ENCODE results near the gene GSTT2B.
A peak's percentile ranks its signal among the peaks of the same experiment; 100 is the strongest.
"Not testable (repeated sequence)": the region's sequence is repeated elsewhere in the genome, so short reads cannot be mapped to it uniquely, and the experiment has no call there.

GSTT2B gene, protein sequence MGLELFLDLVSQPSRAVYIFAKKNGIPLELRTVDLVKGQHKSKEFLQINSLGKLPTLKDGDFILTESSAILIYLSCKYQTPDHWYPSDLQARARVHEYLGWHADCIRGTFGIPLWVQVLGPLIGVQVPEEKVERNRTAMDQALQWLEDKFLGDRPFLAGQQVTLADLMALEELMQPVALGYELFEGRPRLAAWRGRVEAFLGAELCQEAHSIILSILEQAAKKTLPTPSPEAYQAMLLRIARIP

DNA sequence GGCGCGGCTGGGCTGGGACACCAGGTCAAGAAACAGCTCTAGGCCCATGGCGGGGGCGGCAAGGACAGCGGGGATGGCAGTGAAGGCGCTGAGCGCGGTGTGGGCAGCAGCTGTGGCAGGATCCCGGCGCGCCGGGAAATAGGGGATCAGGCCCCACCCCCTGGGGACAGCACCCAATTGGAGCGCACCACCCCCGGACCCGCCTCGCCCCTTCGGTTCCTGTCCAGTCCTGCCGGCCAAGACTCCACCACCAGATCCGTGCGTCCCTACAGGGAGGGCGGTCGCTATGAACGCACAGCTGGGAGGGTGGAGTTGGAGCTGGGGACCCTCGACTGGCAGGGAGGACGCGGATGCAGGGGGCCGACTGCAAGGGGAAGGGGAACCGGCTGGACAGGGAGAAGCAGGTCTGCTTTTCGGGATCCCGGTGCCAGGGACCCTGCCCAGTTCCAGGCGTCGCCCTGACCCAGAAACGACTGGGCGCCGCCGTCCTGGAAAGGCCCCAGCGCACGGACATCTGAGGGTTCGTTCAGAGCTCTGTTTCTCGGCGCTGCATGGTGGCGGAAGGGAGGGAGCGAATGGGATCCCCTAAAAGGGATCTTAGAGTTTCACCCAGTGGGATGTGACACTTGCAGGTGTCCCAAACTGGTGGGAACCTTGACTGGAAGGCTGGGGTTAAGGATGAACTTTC is at the start of gene GSTT2B:
Gene GSTT2B (minus strand): TSS at position 112 of the 688 bp plus-strand sequence. CDS start 64 bp downstream, at position 48.
- H3F3A ChIP-seq (ENCODE audit: insufficient read depth); H3K9me3 ChIP-seq (ENCODE audit: insufficient read depth, low read length); H2AFZ ChIP-seq (ENCODE audit: low read depth, low read length, severe bottlenecking); H3K4me3 ChIP-seq (ENCODE audit: insufficient read depth, low read length, poor library complexity, severe bottlenecking); H3K79me2 ChIP-seq (ENCODE audit: insufficient read depth, low read length); H3K9ac ChIP-seq (ENCODE audit: low read length); H3K27me3 ChIP-seq (ENCODE audit: low read length); H3K9me2 ChIP-seq (replicated peaks; ENCODE audit: insufficient read depth, low read length); H3K4me2 ChIP-seq (ENCODE audit: low read depth, low read length, poor library complexity, severe bottlenecking); H3K36me3 ChIP-seq (ENCODE audit: low read length); H4K20me1 ChIP-seq (ENCODE audit: low read depth, low read length); H3K27ac ChIP-seq (ENCODE audit: low read depth, low read length): not testable (repeated sequence)

DNA sequence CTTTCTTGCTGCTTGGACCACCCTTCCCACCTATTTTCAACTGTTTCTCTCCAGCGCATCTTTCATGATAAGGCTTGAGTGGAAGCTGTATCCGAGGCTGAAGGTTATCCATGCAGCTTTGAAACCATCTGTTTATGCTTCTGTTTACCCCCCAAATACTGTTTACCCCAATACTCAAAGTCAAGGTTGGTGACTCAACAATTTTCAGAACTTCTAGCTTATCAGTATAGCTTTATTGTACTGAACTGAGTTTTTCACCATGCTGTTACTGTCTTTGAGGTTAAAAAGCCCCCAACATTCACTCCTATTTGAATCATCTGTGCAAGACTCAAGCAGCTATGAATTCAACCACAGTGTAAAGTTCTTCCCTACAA is 49.0 kb upstream of the GSTT2B start:
- TF ChIP-seq, protein P1, sequence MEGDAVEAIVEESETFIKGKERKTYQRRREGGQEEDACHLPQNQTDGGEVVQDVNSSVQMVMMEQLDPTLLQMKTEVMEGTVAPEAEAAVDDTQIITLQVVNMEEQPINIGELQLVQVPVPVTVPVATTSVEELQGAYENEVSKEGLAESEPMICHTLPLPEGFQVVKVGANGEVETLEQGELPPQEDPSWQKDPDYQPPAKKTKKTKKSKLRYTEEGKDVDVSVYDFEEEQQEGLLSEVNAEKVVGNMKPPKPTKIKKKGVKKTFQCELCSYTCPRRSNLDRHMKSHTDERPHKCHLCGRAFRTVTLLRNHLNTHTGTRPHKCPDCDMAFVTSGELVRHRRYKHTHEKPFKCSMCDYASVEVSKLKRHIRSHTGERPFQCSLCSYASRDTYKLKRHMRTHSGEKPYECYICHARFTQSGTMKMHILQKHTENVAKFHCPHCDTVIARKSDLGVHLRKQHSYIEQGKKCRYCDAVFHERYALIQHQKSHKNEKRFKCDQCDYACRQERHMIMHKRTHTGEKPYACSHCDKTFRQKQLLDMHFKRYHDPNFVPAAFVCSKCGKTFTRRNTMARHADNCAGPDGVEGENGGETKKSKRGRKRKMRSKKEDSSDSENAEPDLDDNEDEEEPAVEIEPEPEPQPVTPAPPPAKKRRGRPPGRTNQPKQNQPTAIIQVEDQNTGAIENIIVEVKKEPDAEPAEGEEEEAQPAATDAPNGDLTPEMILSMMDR (IDR thresholded peaks at IDR 0.05; ENCODE audit: insufficient read depth, low read length, poor library complexity, severe bottlenecking), result no peak
- TF ChIP-seq EZH2phosphoT487 (conservative IDR thresholded peaks at IDR 0.05; ENCODE audit: low read length), result no peak
- Histone ChIP-seq H3K27ac (ENCODE audit: low read depth, low read length) (no peak overlapping the region), H3K27me3 (ENCODE audit: low read length) (no peaks in the 10 kb centered on the region), H3K4me2 (ENCODE audit: low read depth, low read length, poor library complexity, severe bottlenecking) (no peak overlapping the region), H3K36me3 (ENCODE audit: low read length) (no peaks in the 10 kb centered on the region), H3K79me2 (ENCODE audit: insufficient read depth, low read length) (peaks cover 27% of the 10 kb centered on the region), H3K9me3 (ENCODE audit: insufficient read depth, low read length) (peaks cover 10% of the 10 kb centered on the region; the same call in 1 of the 2 replicates), H3K9ac (ENCODE audit: low read length) (no peak overlapping the region), H3F3A (ENCODE audit: insufficient read depth) (peaks cover 12% of the 10 kb centered on the region), H3K4me3 (ENCODE audit: insufficient read depth, low read length, poor library complexity, severe bottlenecking) (no peak overlapping the region), H2AFZ (ENCODE audit: low read depth, low read length, severe bottlenecking) (peak overlapping the region; percentile 84), H3K9me2 (replicated peaks; ENCODE audit: insufficient read depth, low read length) (no peaks in the 10 kb centered on the region), H4K20me1 (ENCODE audit: low read depth, low read length) (no peaks in the 10 kb centered on the region)

DNA sequence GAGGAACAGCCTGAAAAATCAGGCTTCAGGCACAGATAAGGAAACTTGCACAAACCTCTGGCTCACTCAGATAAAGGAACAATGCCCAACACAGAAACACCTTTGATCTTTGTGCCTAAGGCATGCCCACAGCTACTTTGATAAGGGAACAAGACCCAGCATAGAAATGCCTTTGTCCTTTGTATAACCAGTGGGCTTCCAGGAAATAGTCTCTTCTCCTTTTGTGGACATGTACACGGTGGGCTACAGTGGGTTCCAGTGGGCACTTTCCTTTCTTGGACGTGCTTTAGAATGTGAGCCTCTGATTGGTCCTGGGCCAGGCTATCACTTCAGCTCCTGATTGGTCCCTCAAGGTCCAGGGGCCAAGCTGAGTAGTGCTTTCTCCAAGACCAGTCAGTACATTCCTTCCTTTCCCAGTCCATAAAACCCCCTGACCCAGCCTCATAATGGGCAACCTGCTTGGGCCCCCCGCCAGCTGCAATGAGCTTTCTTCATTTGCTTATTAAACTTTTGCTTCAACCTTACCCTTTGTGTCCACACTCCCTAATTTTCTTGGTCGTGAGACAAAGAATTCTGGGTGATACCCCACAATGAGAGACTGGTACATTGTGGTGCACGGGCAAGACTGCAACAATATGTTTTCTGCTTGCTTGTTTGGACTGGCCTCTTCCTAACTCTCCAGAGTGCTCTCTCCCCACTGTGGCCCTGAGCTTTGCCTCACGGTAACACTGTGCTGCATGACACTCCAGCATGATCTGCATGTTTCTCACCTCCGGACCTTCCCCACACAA is 48.4 kb upstream of the GSTT2B start:
- H3F3A ChIP-seq (ENCODE audit: insufficient read depth), result peaks cover 12% of the 10 kb centered on the region
- H3K4me3 ChIP-seq (ENCODE audit: insufficient read depth, low read length, poor library complexity, severe bottlenecking), result no peak overlapping the region
- H3K79me2 ChIP-seq (ENCODE audit: insufficient read depth, low read length), result peaks cover 21% of the 10 kb centered on the region
- H3K27me3 ChIP-seq (ENCODE audit: low read length), result no peaks in the 10 kb centered on the region
- no peak for TF ChIP-seq EZH2phosphoT487 (conservative IDR thresholded peaks at IDR 0.05; ENCODE audit: low read length)
- TF ChIP-seq, protein P1 (IDR thresholded peaks at IDR 0.05; ENCODE audit: insufficient read depth, low read length, poor library complexity, severe bottlenecking), result no peak
- peaks cover 10% of the 10 kb centered on the region; the same call in 1 of the 2 replicates for H3K9me3 ChIP-seq (ENCODE audit: insufficient read depth, low read length)
- H4K20me1 ChIP-seq (ENCODE audit: low read depth, low read length), result no peaks in the 10 kb centered on the region
- no peaks in the 10 kb centered on the region for H3K36me3 ChIP-seq (ENCODE audit: low read length)
- H3K9me2 ChIP-seq (replicated peaks; ENCODE audit: insufficient read depth, low read length), result no peaks in the 10 kb centered on the region
- H2AFZ ChIP-seq (ENCODE audit: low read depth, low read length, severe bottlenecking), result no peak overlapping the region
- no peak overlapping the region for H3K9ac ChIP-seq (ENCODE audit: low read length)
- H3K27ac ChIP-seq (ENCODE audit: low read depth, low read length), result no peak overlapping the region
- H3K4me2 ChIP-seq (ENCODE audit: low read depth, low read length, poor library complexity, severe bottlenecking), result no peak overlapping the region
